ENCODE results near the gene LRRC3.

DNA sequence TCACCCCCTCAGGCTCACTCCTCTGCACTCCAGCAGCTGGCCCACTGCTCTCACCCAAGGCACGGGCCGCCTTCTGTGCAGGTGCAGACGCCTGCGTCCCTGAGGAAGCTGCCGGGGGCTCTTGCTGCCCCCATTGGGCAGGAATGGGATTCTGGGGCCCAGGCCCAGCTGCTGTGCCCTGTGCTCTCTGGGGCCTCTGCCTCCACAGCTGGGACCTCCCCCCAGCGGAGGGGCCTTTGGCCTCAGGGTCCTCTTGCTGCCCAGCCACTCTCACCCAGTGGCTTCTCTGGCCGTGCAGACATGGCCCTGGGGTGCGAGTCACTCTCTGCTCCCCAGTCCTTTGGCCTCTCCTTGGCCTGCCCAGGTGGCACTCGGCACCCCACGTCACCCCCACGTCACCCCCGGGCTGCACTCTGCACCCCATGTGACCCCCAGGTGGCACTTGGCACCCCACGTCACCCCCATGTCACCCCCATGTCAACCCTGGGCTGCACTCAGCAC lies 19.1 kb upstream of the LRRC3 start:
- TF ChIP-seq, protein P1, sequence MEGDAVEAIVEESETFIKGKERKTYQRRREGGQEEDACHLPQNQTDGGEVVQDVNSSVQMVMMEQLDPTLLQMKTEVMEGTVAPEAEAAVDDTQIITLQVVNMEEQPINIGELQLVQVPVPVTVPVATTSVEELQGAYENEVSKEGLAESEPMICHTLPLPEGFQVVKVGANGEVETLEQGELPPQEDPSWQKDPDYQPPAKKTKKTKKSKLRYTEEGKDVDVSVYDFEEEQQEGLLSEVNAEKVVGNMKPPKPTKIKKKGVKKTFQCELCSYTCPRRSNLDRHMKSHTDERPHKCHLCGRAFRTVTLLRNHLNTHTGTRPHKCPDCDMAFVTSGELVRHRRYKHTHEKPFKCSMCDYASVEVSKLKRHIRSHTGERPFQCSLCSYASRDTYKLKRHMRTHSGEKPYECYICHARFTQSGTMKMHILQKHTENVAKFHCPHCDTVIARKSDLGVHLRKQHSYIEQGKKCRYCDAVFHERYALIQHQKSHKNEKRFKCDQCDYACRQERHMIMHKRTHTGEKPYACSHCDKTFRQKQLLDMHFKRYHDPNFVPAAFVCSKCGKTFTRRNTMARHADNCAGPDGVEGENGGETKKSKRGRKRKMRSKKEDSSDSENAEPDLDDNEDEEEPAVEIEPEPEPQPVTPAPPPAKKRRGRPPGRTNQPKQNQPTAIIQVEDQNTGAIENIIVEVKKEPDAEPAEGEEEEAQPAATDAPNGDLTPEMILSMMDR (IDR thresholded peaks at IDR 0.05), result no peak
- TF ChIP-seq POLR2A (IDR thresholded peaks at IDR 0.05) (no peak), POLR2AphosphoS5 (IDR thresholded peaks at IDR 0.05) (no peak)

Measured in prostate gland (tissue), 2 donors.